OCI-LY7 (cell line): ENCODE data around the gene DHCR7. TPM values are rescaled to one million over a fixed set of nuclear protein-coding genes. Genes with fewer than 3 reads are reported as not detected.

Experiments used
- BruUV-seq: library from RNA; stranded (reverse); fragments of 400-500 nt; replicated peaks from 2 replicates; lab custom pipeline; 2021; lab: Mats Ljungman, UMichigan
- CTCF ChIA-PET: fragments of 300-600 bp; sonication (Branson Sonifier 250); formaldehyde crosslinking; loops from one replicate; lab custom pipeline; 2022; ENCODE audit warnings: antibody characterized with exemption; ENCODE audit not compliant: unreplicated experiment; lab: Charles Lee
- POLR2A ChIA-PET: fragments of 300-600 bp; sonication (Branson Sonifier 250); formaldehyde crosslinking; loops from one replicate; lab custom pipeline; 2022; ENCODE audit warnings: antibody characterized with exemption; lab: Charles Lee
- DNase-seq: peaks from one replicate; pipeline ENCODE4 v3.0.0-alpha.2; 2015; ENCODE audit warnings: low spot score
- H2AFZ ChIP-seq: fragments of 200-600 bp; sonication (generic), shearing (Covaris generic); 2 replicates; pipeline ENCODE4 v1.6.1; 2014; ENCODE audit warnings: mild to moderate bottlenecking, antibody characterized with exemption, low read length, moderate library complexity
- H3K27ac ChIP-seq: fragments of 200-600 bp; sonication (generic); 2 replicates; pipeline ENCODE4 v1.5.1; 2014; ENCODE audit warnings: mixed run types, low read depth, mild to moderate bottlenecking, moderate library complexity, low read length, inconsistent platforms; ENCODE audit not compliant: poor library complexity, severe bottlenecking
- H3K36me3 ChIP-seq: fragments of 200-600 bp; sonication (generic); 2 replicates; pipeline ENCODE4 v1.6.1; 2014; ENCODE audit warnings: mild to moderate bottlenecking, antibody characterized with exemption, low read length, moderate library complexity, mixed read lengths; ENCODE audit not compliant: insufficient read depth
- H3K4me1 ChIP-seq: fragments of 200-600 bp; sonication (generic); 2 replicates; pipeline ENCODE4 v1.5.1; 2014; ENCODE audit warnings: mild to moderate bottlenecking, low read length; ENCODE audit not compliant: insufficient read depth, poor library complexity, severe bottlenecking
- H3K4me2 ChIP-seq: fragments of 200-600 bp; sonication (generic); 2 replicates; pipeline ENCODE4 v1.6.1; 2014; ENCODE audit warnings: mild to moderate bottlenecking, low read length
- H3K4me3 ChIP-seq: fragments of 200-600 bp; sonication (generic); 2 replicates; pipeline ENCODE4 v1.5.1; 2014; ENCODE audit warnings: mild to moderate bottlenecking, low read depth, low read length; ENCODE audit not compliant: poor library complexity, severe bottlenecking
- H3K79me2 ChIP-seq: fragments of 200-600 bp; sonication (generic); 2 replicates; pipeline ENCODE4 v1.6.1; 2016; ENCODE audit warnings: low read depth, mild to moderate bottlenecking, low read length, moderate library complexity, mixed read lengths; ENCODE audit not compliant: insufficient read depth
- H3K9me2 ChIP-seq: fragments of 200-600 bp; sonication (generic); 2 replicates; pipeline ENCODE4 v1.6.1; 2016; ENCODE audit warnings: mild to moderate bottlenecking, low read length, mixed read lengths; ENCODE audit not compliant: insufficient read depth
- H3K9me3 ChIP-seq: fragments of 200-600 bp; sonication (generic); 2 replicates; pipeline ENCODE4 v1.6.1; 2014; ENCODE audit warnings: mild to moderate bottlenecking, mixed run types, low read length, mixed read lengths
- H4K20me1 ChIP-seq: fragments of 200-600 bp; sonication (generic); 2 replicates; pipeline ENCODE4 v1.6.1; 2014; ENCODE audit warnings: mild to moderate bottlenecking, antibody characterized with exemption, low read length, moderate library complexity, mixed read lengths; ENCODE audit not compliant: insufficient read depth
- CTCF ChIP-seq: fragments of 200-600 bp; sonication (generic); conservative IDR thresholded peaks from 2 replicates; pipeline ENCODE4 v1.5.1; 2014; ENCODE audit warnings: mild to moderate bottlenecking, antibody characterized with exemption, low read length, moderate library complexity, mixed read lengths
- EZH2phosphoT487 ChIP-seq: fragments of 200-600 bp; sonication (generic); IDR thresholded peaks from 2 replicates; pipeline ENCODE4 v1.6.1; 2018; ENCODE audit warnings: low read depth, borderline replicate concordance, mild to moderate bottlenecking, mixed run types, antibody characterized with exemption, low read length, moderate library complexity, mixed read lengths
- intact Hi-C: fragments of 100-400 bp; cut with micrococcal nuclease; formaldehyde crosslinking; loops from one replicate; pipeline ENCODE4 v1.10.0; 2022; ENCODE audit not compliant: unreplicated experiment
- total RNA-seq, 2 experiments: library from RNA; depleted of rRNA in 1 of 2; stranded (reverse); fragments of >200 nt in 1 of 2; shearing (Covaris generic) in 1 of 2; gene quantifications; 2 replicates each; pipeline ENCODE4 v1.2.3, GENCODE V29; 2014 to 2022

Gene DHCR7
- total RNA-seq, 2 experiments from 2014 or later: 33.4 to 110 TPM

DNA sequence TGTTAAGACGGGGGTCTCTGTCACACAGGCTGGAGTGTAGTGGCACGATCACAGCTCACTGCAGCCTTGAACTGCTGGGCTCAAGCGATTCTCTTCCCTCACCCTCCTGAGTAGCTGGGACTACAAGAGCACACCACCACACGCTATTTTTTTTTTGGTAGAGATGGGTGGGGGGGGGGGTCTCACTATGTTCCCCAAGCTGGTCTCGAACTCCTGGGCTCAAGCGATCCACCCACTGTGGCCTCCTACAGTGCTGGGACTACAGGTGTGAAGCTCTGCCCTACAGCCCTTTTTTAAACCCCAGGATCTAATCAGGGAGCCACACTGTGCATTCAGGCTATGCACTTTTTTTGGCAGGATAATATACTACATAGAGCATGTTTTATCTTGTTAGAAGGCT lies 1.4 kb upstream of the DHCR7 start:
- intact Hi-C loops: loop anchor here (2.0 kb wide), 1 partner anchor 23 kb away; no protein-coding TSS in a partner anchor

DNA sequence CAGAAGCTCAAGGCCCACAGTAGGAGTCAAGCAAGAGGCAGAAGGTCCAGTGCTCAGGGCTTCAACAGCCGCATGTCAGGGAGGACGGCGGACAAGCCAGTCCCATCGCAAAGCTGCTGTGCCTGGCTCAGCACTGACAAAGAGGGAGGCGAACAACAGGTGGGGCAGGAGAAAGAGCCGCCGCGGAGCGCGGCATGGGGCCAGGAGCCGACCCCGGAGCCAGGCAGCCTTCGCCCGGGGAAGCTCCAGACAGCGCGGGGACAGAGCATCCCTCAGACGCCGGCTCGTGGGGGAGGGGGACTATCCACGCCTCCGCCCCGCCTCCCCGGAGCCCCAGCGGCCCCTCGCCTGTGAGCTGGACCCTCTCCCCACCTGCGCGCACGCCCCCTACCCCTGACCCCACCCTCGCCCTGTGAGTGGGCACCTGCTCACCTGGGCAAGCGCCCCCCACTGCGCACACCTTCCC lies 369 bp downstream of the DHCR7 start:
- H4K20me1 ChIP-seq: no peaks in the 10 kb centered on the region

More for the DNA sequence above, 1.4 kb upstream of the DHCR7 start:
- no TSS peak for BruUV-seq
- no peak for TF ChIP-seq CTCF
- no peak for TF ChIP-seq EZH2phosphoT487
- H3K4me3 ChIP-seq: peak overlapping the region; percentile 91
- peaks cover 37% of the 10 kb centered on the region; the same call in 1 of the 2 replicates for H3K79me2 ChIP-seq
- CTCF ChIA-PET: interaction anchor here (0.6 kb wide), 1 partner anchor 250 kb away, joined by 3 read pairs; no protein-coding TSS in a partner anchor
- POLR2A ChIA-PET: interaction anchor here (0.7 to 1.5 kb wide), 4 partner anchors 15 to 52 kb away, joined by 3 to 6 read pairs (median 3); no protein-coding TSS in a partner anchor
- H3K36me3 ChIP-seq: peaks cover 27% of the 10 kb centered on the region
- no peak overlapping the region for H2AFZ ChIP-seq
- no peaks in the 10 kb centered on the region for H3K9me2 ChIP-seq
- H4K20me1 ChIP-seq: no peaks in the 10 kb centered on the region
- peak; percentile 21 for DNase-seq
- H3K9me3 ChIP-seq: peaks cover 15% of the 10 kb centered on the region
- peak overlapping the region; percentile 72 for H3K4me2 ChIP-seq
- H3K4me1 ChIP-seq: peaks cover 49% of the 10 kb centered on the region
- peak overlapping the region; percentile 38 for H3K27ac ChIP-seq

More for the DNA sequence above, 369 bp downstream of the DHCR7 start:
- Histone ChIP-seq H3K27ac (peak overlapping the region; percentile 5), H3K4me2 (peak overlapping the region; percentile 90), H2AFZ (no peak overlapping the region; the same call in 1 of the 2 replicates), H3K36me3 (peaks cover 45% of the 10 kb centered on the region), H3K4me3 (peak overlapping the region; percentile 91), H3K79me2 (peaks cover 27% of the 10 kb centered on the region; the same call in 1 of the 2 replicates), H3K9me3 (peaks cover 15% of the 10 kb centered on the region), H3K4me1 (peaks cover 40% of the 10 kb centered on the region), H3K9me2 (no peaks in the 10 kb centered on the region)
- DNase-seq: peak; percentile 40
- ChIA-PET CTCF (interaction anchor here (0.6 to 1.2 kb wide), 2 partner anchors 22 to 64 kb away, joined by 3 to 4 read pairs; no protein-coding TSS in a partner anchor), POLR2A (interaction anchor here (0.6 to 1.7 kb wide), 7 partner anchors 21 to 776 kb away, joined by 3 to 5 read pairs (median 4); no protein-coding TSS in a partner anchor)
- no TSS peak for BruUV-seq
- TF ChIP-seq CTCF: no peak
- no peak for TF ChIP-seq EZH2phosphoT487
- intact Hi-C loops: loop anchor here (2.0 kb wide), 1 partner anchor 21 kb away; no protein-coding TSS in a partner anchor
